Hematopoietic multipotent progenitor cell treated with erythropoietin and hydrocortisone succinate and interleukin-3 and kit ligand, for 17 days (in vitro differentiated cells): ENCODE data around the gene RSBN1L.
"Not testable (repeated sequence)": the region's sequence is repeated elsewhere in the genome, so short reads cannot be mapped to it uniquely, and the experiment has no call there.

Experiments
- DNase-seq: peaks from one replicate; pipeline ENCODE4 v3.0.0-alpha.2; 2015; ENCODE audit warnings: low spot score

The RSBN1L gene

GRCh38 chr7:77696057-77696642 is at the start of gene RSBN1L:
Gene RSBN1L, plus strand, starts transcription at chr7:77696459. Its CDS starts 11 bp downstream, at chr7:77696470.
- DNase-seq: peak; percentile 98

GRCh38 chr7:77648742-77649338 is 47.4 kb upstream of the RSBN1L start:
- no peak for DNase-seq

- DNase-seq: no peak
Measured at GRCh38 chr7:77649716-77650349, 46.4 kb upstream of the RSBN1L start.

GRCh38 chr7:77651575-77652162 is 44.6 kb upstream of the RSBN1L start:
- DNase-seq: peak; percentile 69

- DNase-seq: not testable (repeated sequence)
Measured at GRCh38 chr7:77652826-77653225, 43.4 kb upstream of the RSBN1L start.

GRCh38 chr7:77653572-77653971 is 42.7 kb upstream of the RSBN1L start:
- no peak for DNase-seq

- no peak for DNase-seq
Measured at GRCh38 chr7:77655356-77655755, 40.9 kb upstream of the RSBN1L start.

- DNase-seq: no peak
Measured at GRCh38 chr7:77655836-77656455, 40.3 kb upstream of the RSBN1L start.

- DNase-seq: peak; percentile 76
Measured at GRCh38 chr7:77657427-77658224, 38.6 kb upstream of the RSBN1L start.

GRCh38 chr7:77658928-77659327 is 37.3 kb upstream of the RSBN1L start:
- DNase-seq: no peak

GRCh38 chr7:77661816-77662215 is 34.4 kb upstream of the RSBN1L start:
- no peak for DNase-seq

- no peak for DNase-seq
Measured at GRCh38 chr7:77662869-77663268, 33.4 kb upstream of the RSBN1L start.

- DNase-seq: no peak
Measured at GRCh38 chr7:77664715-77665114, 31.5 kb upstream of the RSBN1L start.

- DNase-seq: no peak
Measured at GRCh38 chr7:77665161-77665560, 31.1 kb upstream of the RSBN1L start.

GRCh38 chr7:77667459-77668086 is 28.7 kb upstream of the RSBN1L start:
- DNase-seq: no peak

- DNase-seq: no peak
Measured at GRCh38 chr7:77674878-77675277, 21.4 kb upstream of the RSBN1L start.

- no peak for DNase-seq
Measured at GRCh38 chr7:77679608-77680007, 16.7 kb upstream of the RSBN1L start.

GRCh38 chr7:77680266-77680665 is 16.0 kb upstream of the RSBN1L start:
- no peak for DNase-seq

GRCh38 chr7:77684030-77684429 is 12.2 kb upstream of the RSBN1L start:
- DNase-seq: no peak

- no peak for DNase-seq
Measured at GRCh38 chr7:77685233-77685632, 11.0 kb upstream of the RSBN1L start.

GRCh38 chr7:77687100-77687746 is 9.0 kb upstream of the RSBN1L start:
- DNase-seq: no peak
